HepG2 (cell line): ENCODE data around the gene TMEM247. TPM values are rescaled to one million over a fixed set of nuclear protein-coding genes. Genes with fewer than 3 reads are reported as not detected.

Source experiments
- ATAC-seq: fragments of 200-7000 bp; cut with Tn5 transposase; 3 replicates; pipeline ENCODE4 v1.9.1; 2020; ENCODE audit warnings: mild to moderate bottlenecking, moderate library complexity
- BruUV-seq: library from RNA; stranded (reverse); fragments of 400-500 nt; replicated peaks from 2 replicates; lab custom pipeline; 2021; lab: Mats Ljungman, UMichigan
- CTCF ChIA-PET: fragments of 300-600 bp; formaldehyde crosslinking; extraction: SDS; loops from one replicate; lab custom pipeline; 2021; ENCODE audit warnings: low total read pairs, inconsistent platforms, low intra/inter-chr PET ratio; lab: Yijun Ruan, JAX
- POLR2A ChIA-PET: fragments of 350-600 bp; sonication (Branson Sonifier 250); formaldehyde crosslinking; loops from one replicate; lab custom pipeline; 2020; ENCODE audit warnings: antibody characterized with exemption, inconsistent platforms; lab: Yijun Ruan, JAX
- DNase-seq: peaks from one replicate; pipeline ENCODE4 v3.0.0-alpha.2; 2015; ENCODE audit warnings: low spot score
- FAIRE-seq: peaks from 3 replicates; lab custom pipeline; 2011; peaks lifted over from hg19 to GRCh38; lab: Jason Lieb, UNC
- H2AFZ ChIP-seq: one replicate; pipeline ENCODE4 v1.6.1; 2011; ENCODE audit warnings: low read length, inconsistent platforms
- H3K27ac ChIP-seq: fragments of 300-600 bp; 3 replicates; pipeline ENCODE4 v1.8.0; 2011; ENCODE audit warnings: mixed run types, mild to moderate bottlenecking, mixed read lengths, low read length, inconsistent platforms; ENCODE audit not compliant: insufficient read depth; ENCODE audit errors: extremely low read length
- H3K27me3 ChIP-seq, 2 experiments: fragments of 200-600 bp in 1 of 2; 2 replicates in 1 of 2; 3 replicates in 1 of 2; pipeline versions ENCODE4 v1.6.0 to v1.8.0; 2011; ENCODE audit warnings: low read length in 2 of 2, mild to moderate bottlenecking in 2 of 2, moderate library complexity in 2 of 2, inconsistent platforms in 1 of 2; ENCODE audit not compliant: insufficient read depth in 2 of 2, control insufficient read depth in 1 of 2
- H3K36me3 ChIP-seq, 2 experiments: fragments of 200-600 bp in 1 of 2; replicated peaks in 1 of 2; 2 replicates in 1 of 2; 3 replicates in 1 of 2; pipeline versions ENCODE4 v1.5.1 to v1.8.0; 2011; ENCODE audit warnings: low read length in 2 of 2, inconsistent platforms in 1 of 2; ENCODE audit not compliant: insufficient read depth in 2 of 2, control insufficient read depth in 1 of 2
- H3K4me1 ChIP-seq: 2 replicates; pipeline ENCODE4 v1.5.1; 2012; ENCODE audit warnings: low read length, inconsistent platforms; ENCODE audit not compliant: insufficient read depth
- H3K4me2 ChIP-seq: 2 replicates; pipeline ENCODE4 v1.6.0; 2011; ENCODE audit warnings: low read depth, low read length, inconsistent platforms
- H3K4me3 ChIP-seq, 3 experiments: fragments of 200-600 bp in 1 of 3; sonication (generic), shearing (Covaris generic) in 1 of 3; replicated peaks in 1 of 3; 2 replicates each; pipeline ENCODE4 v1.5.1; 2011 to 2016; ENCODE audit warnings: low read length in 3 of 3, inconsistent platforms in 2 of 3, low read depth in 2 of 3, mild to moderate bottlenecking in 2 of 3, control low read depth in 1 of 3, mixed read lengths in 1 of 3; ENCODE audit not compliant: insufficient read depth in 1 of 3
- H3K79me2 ChIP-seq: one replicate; pipeline ENCODE4 v1.6.1; 2011; ENCODE audit warnings: low read length, inconsistent platforms; ENCODE audit not compliant: insufficient read depth
- H3K9ac ChIP-seq: 2 replicates; pipeline ENCODE4 v1.6.0; 2011; ENCODE audit warnings: mild to moderate bottlenecking, low read depth, low read length, inconsistent platforms; ENCODE audit not compliant: insufficient read depth
- H3K9me3 ChIP-seq: 2 replicates; pipeline ENCODE4 v1.5.1; 2012; ENCODE audit warnings: mild to moderate bottlenecking, low read length
- H4K20me1 ChIP-seq: 2 replicates; pipeline ENCODE4 v1.6.0; 2011; ENCODE audit warnings: inconsistent platforms, mild to moderate bottlenecking, low read length, moderate library complexity; ENCODE audit not compliant: insufficient read depth
- EHMT2 ChIP-seq: fragments of 200-600 bp; sonication (generic); IDR thresholded peaks from 2 replicates; pipeline ENCODE4 v1.7.0; 2017; ENCODE audit warnings: antibody characterized with exemption, low read depth, low read length, borderline replicate concordance
- ELF4 ChIP-seq: sonication (generic); formaldehyde crosslinking; IDR thresholded peaks from 2 replicates; pipeline ENCODE4 v1.5.0; 2020; ENCODE audit warnings: missing genetic modification reagents, mild to moderate bottlenecking, moderate library complexity, borderline replicate concordance
- GPN1 ChIP-seq: sonication (generic); formaldehyde crosslinking; IDR thresholded peaks from 2 replicates; pipeline ENCODE4 v1.5.1; 2020; ENCODE audit warnings: missing genetic modification reagents, borderline replicate concordance
- KLF13 ChIP-seq: sonication (generic); formaldehyde crosslinking; IDR thresholded peaks from 2 replicates; pipeline ENCODE4 v1.4.0; 2020; ENCODE audit warnings: mild to moderate bottlenecking, missing genetic modification reagents
- KLF16 ChIP-seq, 2 experiments: sonication (generic) in 1 of 2; formaldehyde crosslinking in 1 of 2; IDR thresholded peaks; 2 replicates each; pipeline versions ENCODE4 v1.6.1 to v1.8.0; 2016 to 2023; ENCODE audit warnings: missing genetic modification reagents in 2 of 2, missing compliant biosample characterization in 1 of 2
- MED13 ChIP-seq: sonication (generic); formaldehyde crosslinking; IDR thresholded peaks from 2 replicates; pipeline ENCODE4 v1.5.0; 2020; ENCODE audit warnings: missing genetic modification reagents
- PITX1 ChIP-seq: sonication (generic); formaldehyde crosslinking; IDR thresholded peaks from 2 replicates; pipeline ENCODE4 v1.5.1; 2020; ENCODE audit warnings: mild to moderate bottlenecking, missing genetic modification reagents
- RNF2 ChIP-seq: fragments of 450-650 bp; conservative IDR thresholded peaks from 2 replicates; pipeline ENCODE4 v1.6.1; 2016; ENCODE audit warnings: low read depth
- ZBTB21 ChIP-seq: sonication (generic); formaldehyde crosslinking; IDR thresholded peaks from 2 replicates; pipeline ENCODE4 v1.4.0; 2020; ENCODE audit warnings: missing genetic modification reagents
- ZNF230 ChIP-seq: sonication (generic); formaldehyde crosslinking; IDR thresholded peaks from 2 replicates; pipeline ENCODE4 v1.4.0; 2020; ENCODE audit warnings: mild to moderate bottlenecking, missing genetic modification reagents
- ZNF333 ChIP-seq: sonication (generic); formaldehyde crosslinking; IDR thresholded peaks from 2 replicates; pipeline ENCODE4 v1.4.0; 2020; ENCODE audit warnings: mild to moderate bottlenecking, missing genetic modification reagents, borderline replicate concordance
- ZNF562 ChIP-seq: sonication (generic); formaldehyde crosslinking; IDR thresholded peaks from 2 replicates; pipeline ENCODE4 v1.8.0; 2022; ENCODE audit warnings: missing genetic modification reagents, borderline replicate concordance
- WGBS: methylation state at CpG from one replicate; pipeline ENCODE4 v1.1.6; 2017; ENCODE audit warnings: low lambda C conversion rate; 5-methylcytosine and 5-hydroxymethylcytosine counted together
- in situ Hi-C: cut with HindIII; loops from 2 replicates; pipeline ENCODE4 v1.10.0; 2017; ENCODE audit warnings: low pct_unique_long_range_greater_than_20kb; ENCODE audit not compliant: extremely low pct_ligation_motif_present
- intact Hi-C: fragments of 100-400 bp; cut with micrococcal nuclease; formaldehyde crosslinking; loops from one replicate; pipeline ENCODE4 v1.10.0; 2022; ENCODE audit not compliant: unreplicated experiment
- polyA plus RNA-seq, 8 experiments: library from polyadenylated mRNA; depleted of rRNA in 3 of 8; stranded (reverse) in 7 of 8; unstranded in 1 of 8; fragments of >200 nt; fragmentation: Illumina TruSeq in 4 of 8; extraction: Trizol in 4 of 8; gene quantifications; 2 replicates each; pipeline versions ENCODE4 v1.2.1 to v1.2.3, GENCODE V29; 2011 to 2016; ENCODE audit warnings: low read depth in 4 of 8, missing spikeins in 1 of 8, mixed read lengths in 1 of 8; ENCODE audit not compliant: insufficient read depth in 1 of 8
- total RNA-seq, 5 experiments: library from RNA; depleted of rRNA; stranded (reverse); fragments of >200 nt; fragmentation: Illumina TruSeq; extraction: Trizol; gene quantifications; 2 replicates each; pipeline ENCODE4 v1.2.3, GENCODE V29; 2016; ENCODE audit warnings: low read depth in 1 of 5
- TF ChIP-seq, protein P1 (sequence below): sonication (generic); formaldehyde crosslinking; IDR thresholded peaks from 2 replicates; pipeline ENCODE4 v1.4.0; 2020; ENCODE audit warnings: missing genetic modification reagents
- TF ChIP-seq, protein P2 (sequence below): IDR thresholded peaks from 2 replicates; pipeline ENCODE4 v1.6.1; 2012; ENCODE audit warnings: inconsistent platforms

Gene TMEM247
- total and polyA plus RNA-seq, 2 of the 13 experiments (the other 11 are each of a cell fraction or from before 2014, with no cell fraction given), result not detected

DNA sequence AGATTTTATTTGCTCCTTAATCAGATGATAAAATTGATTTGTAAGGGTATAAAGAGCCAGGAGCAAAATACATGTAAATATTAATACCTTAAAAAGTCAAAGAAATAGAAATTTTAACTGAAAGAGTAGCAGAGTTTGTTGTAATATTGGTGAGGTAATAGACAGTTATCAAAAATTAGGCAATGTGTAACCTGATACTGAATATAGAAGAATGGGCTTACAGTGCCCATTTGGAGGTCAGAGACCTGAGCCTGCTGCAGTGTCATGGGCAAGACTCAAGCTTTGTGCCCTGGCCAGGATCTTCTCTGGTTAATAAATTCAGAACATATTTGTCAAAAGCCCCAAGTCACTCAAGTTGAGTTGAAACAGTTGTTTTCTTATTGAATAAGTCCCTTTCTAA, 29.7 kb upstream of the TMEM247 start (continued):
- TF ChIP-seq, protein P1, sequence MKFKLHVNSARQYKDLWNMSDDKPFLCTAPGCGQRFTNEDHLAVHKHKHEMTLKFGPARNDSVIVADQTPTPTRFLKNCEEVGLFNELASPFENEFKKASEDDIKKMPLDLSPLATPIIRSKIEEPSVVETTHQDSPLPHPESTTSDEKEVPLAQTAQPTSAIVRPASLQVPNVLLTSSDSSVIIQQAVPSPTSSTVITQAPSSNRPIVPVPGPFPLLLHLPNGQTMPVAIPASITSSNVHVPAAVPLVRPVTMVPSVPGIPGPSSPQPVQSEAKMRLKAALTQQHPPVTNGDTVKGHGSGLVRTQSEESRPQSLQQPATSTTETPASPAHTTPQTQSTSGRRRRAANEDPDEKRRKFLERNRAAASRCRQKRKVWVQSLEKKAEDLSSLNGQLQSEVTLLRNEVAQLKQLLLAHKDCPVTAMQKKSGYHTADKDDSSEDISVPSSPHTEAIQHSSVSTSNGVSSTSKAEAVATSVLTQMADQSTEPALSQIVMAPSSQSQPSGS (CRISPR knock-in tag), result no peak
- TF ChIP-seq, all 625 proteins: peak for 3

DNA sequence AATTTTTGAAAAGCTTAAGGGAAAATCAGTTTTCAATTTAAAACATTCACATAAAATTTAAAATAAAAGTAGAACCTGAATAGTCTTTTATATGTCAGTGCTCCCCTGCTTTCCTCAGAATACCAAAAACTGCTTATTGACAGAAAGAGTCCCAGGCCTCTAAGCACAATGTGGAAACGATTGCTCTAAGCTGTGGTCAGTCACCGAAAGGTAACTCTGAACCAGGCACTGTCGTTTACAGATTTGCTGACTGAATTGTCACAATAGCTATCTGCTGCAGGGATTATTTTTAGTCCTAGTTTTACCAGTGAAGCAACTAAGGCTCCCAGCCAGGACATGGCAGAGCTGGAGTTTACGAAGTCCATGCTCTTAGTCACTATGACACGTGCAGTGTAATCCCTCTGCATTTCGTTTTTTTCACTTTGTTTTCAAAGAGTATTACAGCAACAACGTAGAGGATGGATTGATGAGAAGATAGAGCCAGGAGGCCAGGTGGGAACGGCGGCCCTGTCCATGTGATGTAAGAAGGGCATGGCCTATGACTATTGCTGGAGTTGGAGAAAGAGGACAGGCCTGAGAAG, 28.1 kb upstream of the TMEM247 start:
- no peak overlapping the region for H3K9ac ChIP-seq
- ChIA-PET CTCF (no interaction called here), POLR2A (no interaction called here)
- no peaks in the 10 kb centered on the region for H4K20me1 ChIP-seq
- in situ Hi-C loops (no loop called here), intact Hi-C loops (no loop called here)
- TF ChIP-seq, protein P2, sequence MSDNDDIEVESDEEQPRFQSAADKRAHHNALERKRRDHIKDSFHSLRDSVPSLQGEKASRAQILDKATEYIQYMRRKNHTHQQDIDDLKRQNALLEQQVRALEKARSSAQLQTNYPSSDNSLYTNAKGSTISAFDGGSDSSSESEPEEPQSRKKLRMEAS, result 0 out of 2 replicates have a peak, but pooled peaks have one; percentile 24
- TF ChIP-seq EHMT2, result no peak
- H3K9me3 ChIP-seq, result no peaks in the 10 kb centered on the region
- H3K4me3 ChIP-seq, result no peak overlapping the region
- H3K27ac ChIP-seq, result no peak overlapping the region
- DNase-seq, result no peak
- no peaks in the 10 kb centered on the region for H3K27me3 ChIP-seq
- ATAC-seq, result no peak
- FAIRE-seq, result no peak
- peaks cover 8% of the 10 kb centered on the region for H3K4me1 ChIP-seq
- peak overlapping the region; percentile 6 for H2AFZ ChIP-seq
- no TSS peak for BruUV-seq
- WGBS, result 37% methylated on average over 9 of the region's 9 CpGs
- no peaks in the 10 kb centered on the region for H3K36me3 ChIP-seq
- H3K79me2 ChIP-seq, result no peaks in the 10 kb centered on the region
- peak overlapping the region; percentile 4; the same call in 1 of the 2 replicates for H3K4me2 ChIP-seq

DNA sequence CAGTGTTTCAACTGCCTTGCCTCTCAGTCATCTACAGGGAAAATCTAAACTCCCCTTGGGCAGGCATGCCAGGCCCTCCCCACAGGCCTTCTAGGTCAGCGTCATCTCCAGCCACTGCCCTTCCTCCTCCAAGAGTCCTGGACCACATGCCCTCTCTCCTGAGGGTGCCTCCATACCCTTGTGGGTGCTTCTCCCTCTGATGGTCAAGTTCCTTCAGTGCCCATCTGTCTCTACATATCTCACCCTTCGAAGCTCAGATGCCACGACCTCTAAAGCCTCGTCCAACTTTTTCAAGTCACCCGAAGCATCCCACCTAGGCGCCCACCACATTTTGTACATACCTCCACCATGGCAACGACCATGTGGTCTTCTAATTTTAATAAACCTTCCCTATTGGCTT, 22.6 kb upstream of the TMEM247 start:
- ChIA-PET POLR2A (no interaction called here), CTCF (no interaction called here)
- no peak for FAIRE-seq
- no peak for DNase-seq
- H3K36me3 ChIP-seq, result no peaks in the 10 kb centered on the region
- intact Hi-C loops (no loop called here), in situ Hi-C loops (no loop called here)
- H3K9me3 ChIP-seq, result no peaks in the 10 kb centered on the region
- H3K79me2 ChIP-seq, result no peaks in the 10 kb centered on the region
- H3K4me1 ChIP-seq, result peaks cover 38% of the 10 kb centered on the region
- H2AFZ ChIP-seq, result no peak overlapping the region
- no peak overlapping the region for H3K4me3 ChIP-seq
- no TSS peak for BruUV-seq
- H3K9ac ChIP-seq, result no peak overlapping the region
- WGBS, result 69% methylated on average over 7 of the region's 7 CpGs
- H4K20me1 ChIP-seq, result no peaks in the 10 kb centered on the region
- no peak overlapping the region for H3K4me2 ChIP-seq
- H3K27ac ChIP-seq, result no peak overlapping the region
- H3K27me3 ChIP-seq, result no peaks in the 10 kb centered on the region
- no peak for ATAC-seq
- no peak for TF ChIP-seq ZNF230 (CRISPR knock-in tag)
- no peak for TF ChIP-seq ZNF333
- TF ChIP-seq ZBTB21, result no peak
- TF ChIP-seq ZNF562 (CRISPR knock-in tag), result no peak
- TF ChIP-seq PITX1 (CRISPR knock-in tag), result no peak
- TF ChIP-seq GPN1 (CRISPR knock-in tag), result no peak
- no peak for TF ChIP-seq ELF4 (CRISPR knock-in tag)
- no peak for TF ChIP-seq RNF2
- no peak for TF ChIP-seq KLF13 (CRISPR knock-in tag)
- TF ChIP-seq KLF16 (CRISPR knock-in tag; IDR thresholded peaks at IDR 0.05), result no peak
- TF ChIP-seq MED13 (CRISPR knock-in tag), result no peak
